Liver (tissue), 9 donors: Measurements from ENCODE around the gene CAPN1. TPM values are rescaled to one million over a fixed set of nuclear protein-coding genes. Genes with fewer than 3 reads are reported as not detected.

Experiments used
- DNase-seq: peaks from one replicate; pipeline ENCODE4 v3.0.0-alpha.2; 2017; ENCODE audit warnings: low spot score
- H3K27ac ChIP-seq, 2 donors: one replicate each; pipeline ENCODE4 v1.7.0; 2013; ENCODE audit warnings: inconsistent platforms in 2 of 2, low read length in 2 of 2, control low read depth in 1 of 2, low read depth in 1 of 2, mild to moderate bottlenecking in 1 of 2
- H3K27me3 ChIP-seq, 4 donors: one replicate each; pipeline versions ENCODE4 v1.6.1 to v1.7.0; 2013; ENCODE audit warnings: low read length in 3 of 4, inconsistent platforms in 1 of 4, mild to moderate bottlenecking in 1 of 4, moderate library complexity in 1 of 4; ENCODE audit not compliant: control insufficient read depth in 4 of 4, insufficient read depth in 4 of 4
- H3K36me3 ChIP-seq, 4 donors: one replicate each; pipeline versions ENCODE4 v1.6.1 to v1.7.0; 2013; ENCODE audit warnings: low read length in 3 of 4, mild to moderate bottlenecking in 3 of 4, low read depth in 1 of 4, moderate library complexity in 1 of 4; ENCODE audit not compliant: control insufficient read depth in 4 of 4, insufficient read depth in 3 of 4
- H3K4me1 ChIP-seq, 4 donors: one replicate each; pipeline versions ENCODE4 v1.6.1 to v1.7.0; 2013; ENCODE audit warnings: low read length in 3 of 4, mild to moderate bottlenecking in 3 of 4, moderate library complexity in 1 of 4; ENCODE audit not compliant: control insufficient read depth in 4 of 4, insufficient read depth in 4 of 4
- H3K4me3 ChIP-seq, 3 donors: one replicate each; pipeline versions ENCODE4 v1.6.1 to v1.7.0; 2013; ENCODE audit warnings: low read length in 3 of 3, control low read depth in 1 of 3, low read depth in 1 of 3, mild to moderate bottlenecking in 1 of 3
- H3K9ac ChIP-seq, 2 donors: one replicate each; pipeline ENCODE4 v1.7.0; 2013; ENCODE audit warnings: low read length in 2 of 2, mild to moderate bottlenecking in 2 of 2, moderate library complexity in 2 of 2, control low read depth in 1 of 2, low read depth in 1 of 2
- H3K9me3 ChIP-seq, 4 donors: one replicate each; pipeline versions ENCODE4 v1.6.1 to v1.7.0; 2013; ENCODE audit warnings: low read length in 3 of 4; ENCODE audit not compliant: control insufficient read depth in 4 of 4
- FOXA1 ChIP-seq: IDR thresholded peaks from 2 replicates; pipeline ENCODE4 v1.6.1; 2016; ENCODE audit warnings: antibody characterized with exemption
- GABPA ChIP-seq, 2 donors: IDR thresholded peaks in 1 of 2; conservative IDR thresholded peaks in 1 of 2; 2 replicates each; pipeline ENCODE4 v1.6.1; 2016; ENCODE audit warnings: antibody characterized with exemption in 2 of 2, mild to moderate bottlenecking in 1 of 2, moderate library complexity in 1 of 2
- HNF4G ChIP-seq: IDR thresholded peaks from 2 replicates; pipeline ENCODE4 v1.6.1; 2016; ENCODE audit warnings: antibody characterized with exemption
- JUND ChIP-seq, 2 donors: IDR thresholded peaks; 2 replicates each; pipeline ENCODE4 v1.6.1; 2016; ENCODE audit warnings: antibody characterized with exemption in 2 of 2
- RXRA ChIP-seq, 2 donors: IDR thresholded peaks; 2 replicates each; pipeline ENCODE4 v1.6.1; 2017 to 2018; ENCODE audit warnings: antibody characterized with exemption in 2 of 2, mild to moderate bottlenecking in 1 of 2
- SP1 ChIP-seq: IDR thresholded peaks from 2 replicates; pipeline ENCODE4 v1.6.1; 2018; ENCODE audit warnings: antibody characterized with exemption, mild to moderate bottlenecking
- TAF1 ChIP-seq: conservative IDR thresholded peaks from 2 replicates; pipeline ENCODE4 v1.6.1; 2016; ENCODE audit warnings: antibody characterized with exemption, mild to moderate bottlenecking
- YY1 ChIP-seq: IDR thresholded peaks from 2 replicates; pipeline ENCODE4 v1.6.1; 2016; ENCODE audit warnings: antibody characterized with exemption, mild to moderate bottlenecking
- WGBS: extraction: QIAGEN DNeasy Blood & Tissue Kit; methylation state at CpG from one replicate; pipeline ENCODE4 v1.1.7; 2013; 5-methylcytosine and 5-hydroxymethylcytosine counted together
- polyA plus RNA-seq, 2 donors: library from polyadenylated mRNA; stranded (reverse) in 1 of 2; unstranded in 1 of 2; fragments of 200-250 nt in 1 of 2; fragments of >200 nt in 1 of 2; fragmentation: Nextera tagmentation in 1 of 2; extraction: Ambion mirVana in 1 of 2; gene quantifications; one replicate each; pipeline versions ENCODE4 v1.2.1 to v1.2.3, GENCODE V29; 2013 to 2015
- total RNA-seq, 2 donors: library from RNA; depleted of rRNA; stranded (reverse); fragments of >200 nt; gene quantifications; one replicate each; pipeline ENCODE4 v1.2.3, GENCODE V29; 2014
- TF ChIP-seq, protein P1 (sequence below): IDR thresholded peaks from 2 replicates; pipeline ENCODE4 v1.6.1; 2016; ENCODE audit warnings: antibody characterized with exemption
- TF ChIP-seq, protein P2 (sequence below): IDR thresholded peaks from 2 replicates; pipeline ENCODE4 v1.6.1; 2016; ENCODE audit warnings: antibody characterized with exemption
- TF ChIP-seq, protein P3 (sequence below): IDR thresholded peaks from 2 replicates; pipeline ENCODE4 v1.6.1; 2016; ENCODE audit warnings: antibody characterized with exemption
- TF ChIP-seq, protein P4 (sequence below): fragments of 150-350 bp; IDR thresholded peaks from 2 replicates; pipeline ENCODE4 v1.5.1; 2017; ENCODE audit warnings: improper control_type of control experiment, low read depth, low read length; ENCODE audit not compliant: missing input control
- donor health status: healthy.
- donor health status: healthy.
- donor health status: healthy.
- donor health status: healthy.
- donor health status: healthy.

CAPN1 gene
- total and polyA plus RNA-seq, 4 donors, result 39.6 to 183 (median 65.1) TPM

DNA sequence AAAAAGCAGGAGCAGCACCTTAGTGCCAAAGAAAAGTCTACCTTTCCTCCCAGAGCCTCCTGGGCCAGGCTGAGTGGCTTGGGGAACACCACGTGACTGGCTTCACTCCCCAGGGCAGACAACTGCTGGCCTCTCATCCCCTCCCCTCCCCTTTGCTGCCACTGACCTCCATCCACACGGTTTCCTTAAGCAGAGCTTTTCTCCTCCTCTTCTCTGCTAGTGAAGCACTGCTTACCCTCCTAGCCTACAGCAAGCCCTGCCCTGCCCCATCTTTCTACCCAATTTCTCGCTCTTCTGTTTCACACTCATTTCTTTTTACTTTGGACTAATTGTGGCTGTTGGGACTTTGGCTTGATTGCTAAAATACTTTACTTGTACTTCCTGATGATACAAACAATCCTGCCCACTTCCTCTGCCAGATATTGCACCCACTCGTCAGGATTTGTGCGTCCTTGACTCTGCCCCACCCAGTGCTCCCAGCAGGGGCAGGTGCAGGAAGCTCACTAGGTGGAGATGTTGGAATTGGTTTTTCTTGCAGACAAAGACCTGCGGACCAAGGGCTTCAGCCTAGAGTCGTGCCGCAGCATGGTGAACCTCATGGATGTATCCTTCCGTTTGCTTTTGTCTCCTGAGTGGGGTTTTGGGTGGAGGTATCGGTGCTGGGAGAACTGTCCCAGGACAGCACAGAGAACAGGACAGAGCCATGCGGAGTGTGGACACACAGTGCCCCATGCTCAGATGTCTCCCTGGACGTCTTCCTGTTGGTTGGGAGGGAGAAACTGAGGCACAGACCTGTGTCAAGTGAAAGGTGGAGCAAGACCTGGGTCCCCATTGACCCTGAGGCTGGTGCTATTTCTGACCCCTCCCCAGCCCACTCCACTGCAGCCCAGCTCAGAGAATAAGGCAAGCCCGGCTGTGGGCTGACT lies 27.3 kb downstream of the CAPN1 start:
- no peaks in the 10 kb centered on the region for H3K27me3 ChIP-seq
- H3K9me3 ChIP-seq, result no peaks in the 10 kb centered on the region
- H3K9ac ChIP-seq, result no peak overlapping the region
- peaks cover 12 to 29% (median 15%) of the 10 kb centered on the region in 4 donors for H3K4me1 ChIP-seq
- no peak overlapping the region for H3K27ac ChIP-seq
- no peak overlapping the region for H3K4me3 ChIP-seq
- WGBS, result 74% methylated on average over 13 of the region's 13 CpGs
- no peak for TF ChIP-seq YY1
- no peak for TF ChIP-seq JUND (IDR thresholded peaks at IDR 0.05)
- no peak for TF ChIP-seq TAF1
- TF ChIP-seq, protein P1, sequence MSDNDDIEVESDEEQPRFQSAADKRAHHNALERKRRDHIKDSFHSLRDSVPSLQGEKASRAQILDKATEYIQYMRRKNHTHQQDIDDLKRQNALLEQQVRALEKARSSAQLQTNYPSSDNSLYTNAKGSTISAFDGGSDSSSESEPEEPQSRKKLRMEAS, result no peak
- TF ChIP-seq, protein P2, sequence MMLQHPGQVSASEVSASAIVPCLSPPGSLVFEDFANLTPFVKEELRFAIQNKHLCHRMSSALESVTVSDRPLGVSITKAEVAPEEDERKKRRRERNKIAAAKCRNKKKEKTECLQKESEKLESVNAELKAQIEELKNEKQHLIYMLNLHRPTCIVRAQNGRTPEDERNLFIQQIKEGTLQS, result no peak
- H3K36me3 ChIP-seq, result peaks cover 3 to 36% (median 16%) of the 10 kb centered on the region in 4 donors
- DNase-seq, result no peak

GRCh38 chr11:65209711-65210360 lies 28.1 kb downstream of the CAPN1 start:
- 95% methylated on average over 20 of the region's 20 CpGs for WGBS
- Histone ChIP-seq H3K9ac (no peak overlapping the region), H3K27ac (no peak overlapping the region), H3K27me3 (no peaks in the 10 kb centered on the region), H3K4me1 (peaks cover 12 to 29% (median 15%) of the 10 kb centered on the region in 4 donors), H3K4me3 (no peak overlapping the region), H3K9me3 (no peaks in the 10 kb centered on the region), H3K36me3 (peaks cover 3 to 36% (median 16%) of the 10 kb centered on the region in 4 donors)
- DNase-seq, result no peak
- no peak for TF ChIP-seq HNF4G
- TF ChIP-seq, protein P3, sequence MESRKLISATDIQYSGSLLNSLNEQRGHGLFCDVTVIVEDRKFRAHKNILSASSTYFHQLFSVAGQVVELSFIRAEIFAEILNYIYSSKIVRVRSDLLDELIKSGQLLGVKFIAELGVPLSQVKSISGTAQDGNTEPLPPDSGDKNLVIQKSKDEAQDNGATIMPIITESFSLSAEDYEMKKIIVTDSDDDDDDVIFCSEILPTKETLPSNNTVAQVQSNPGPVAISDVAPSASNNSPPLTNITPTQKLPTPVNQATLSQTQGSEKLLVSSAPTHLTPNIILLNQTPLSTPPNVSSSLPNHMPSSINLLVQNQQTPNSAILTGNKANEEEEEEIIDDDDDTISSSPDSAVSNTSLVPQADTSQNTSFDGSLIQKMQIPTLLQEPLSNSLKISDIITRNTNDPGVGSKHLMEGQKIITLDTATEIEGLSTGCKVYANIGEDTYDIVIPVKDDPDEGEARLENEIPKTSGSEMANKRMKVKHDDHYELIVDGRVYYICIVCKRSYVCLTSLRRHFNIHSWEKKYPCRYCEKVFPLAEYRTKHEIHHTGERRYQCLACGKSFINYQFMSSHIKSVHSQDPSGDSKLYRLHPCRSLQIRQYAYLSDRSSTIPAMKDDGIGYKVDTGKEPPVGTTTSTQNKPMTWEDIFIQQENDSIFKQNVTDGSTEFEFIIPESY, result no peak
- no peak for TF ChIP-seq JUND (IDR thresholded peaks at IDR 0.05)
- TF ChIP-seq, protein P4, sequence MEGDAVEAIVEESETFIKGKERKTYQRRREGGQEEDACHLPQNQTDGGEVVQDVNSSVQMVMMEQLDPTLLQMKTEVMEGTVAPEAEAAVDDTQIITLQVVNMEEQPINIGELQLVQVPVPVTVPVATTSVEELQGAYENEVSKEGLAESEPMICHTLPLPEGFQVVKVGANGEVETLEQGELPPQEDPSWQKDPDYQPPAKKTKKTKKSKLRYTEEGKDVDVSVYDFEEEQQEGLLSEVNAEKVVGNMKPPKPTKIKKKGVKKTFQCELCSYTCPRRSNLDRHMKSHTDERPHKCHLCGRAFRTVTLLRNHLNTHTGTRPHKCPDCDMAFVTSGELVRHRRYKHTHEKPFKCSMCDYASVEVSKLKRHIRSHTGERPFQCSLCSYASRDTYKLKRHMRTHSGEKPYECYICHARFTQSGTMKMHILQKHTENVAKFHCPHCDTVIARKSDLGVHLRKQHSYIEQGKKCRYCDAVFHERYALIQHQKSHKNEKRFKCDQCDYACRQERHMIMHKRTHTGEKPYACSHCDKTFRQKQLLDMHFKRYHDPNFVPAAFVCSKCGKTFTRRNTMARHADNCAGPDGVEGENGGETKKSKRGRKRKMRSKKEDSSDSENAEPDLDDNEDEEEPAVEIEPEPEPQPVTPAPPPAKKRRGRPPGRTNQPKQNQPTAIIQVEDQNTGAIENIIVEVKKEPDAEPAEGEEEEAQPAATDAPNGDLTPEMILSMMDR, result no peak

DNA sequence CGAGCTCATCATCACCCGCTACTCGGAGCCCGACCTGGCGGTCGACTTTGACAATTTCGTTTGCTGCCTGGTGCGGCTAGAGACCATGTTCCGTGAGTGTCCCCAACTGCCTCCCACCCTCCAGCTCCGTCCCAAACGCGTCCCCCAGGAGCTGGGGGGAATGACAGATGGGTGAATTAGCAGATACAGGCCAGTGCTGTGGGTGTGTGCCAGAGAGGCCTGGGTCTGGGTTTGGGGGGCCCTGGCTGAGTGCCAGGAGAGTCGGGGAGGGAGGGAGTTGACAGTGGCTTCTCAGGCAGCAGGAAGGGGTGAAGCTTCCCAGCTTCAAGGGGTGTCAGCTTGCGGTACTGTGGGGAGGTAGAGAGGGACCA lies 28.6 kb downstream of the CAPN1 start:
- 84% methylated on average over 14 of the region's 14 CpGs for WGBS

More for the DNA sequence above, 28.6 kb downstream of the CAPN1 start:
- DNase-seq, result no peak
- peaks cover 12 to 29% (median 15%) of the 10 kb centered on the region in 4 donors for H3K4me1 ChIP-seq
- no peaks in the 10 kb centered on the region for H3K9me3 ChIP-seq
- no peak overlapping the region for H3K4me3 ChIP-seq
- TF ChIP-seq TAF1 (no peak), GABPA (IDR thresholded peaks at IDR 0.05 in 1 of 2, conservative IDR thresholded peaks at IDR 0.05 in 1 of 2) (no peak), YY1 (no peak), SP1 (no peak), RXRA (IDR thresholded peaks at IDR 0.05) (no peak), FOXA1 (no peak)
- TF ChIP-seq, protein P1, result no peak
- TF ChIP-seq, protein P3, result no peak
- H3K27ac ChIP-seq, result no peak overlapping the region
- no peaks in the 10 kb centered on the region for H3K27me3 ChIP-seq
- no peak overlapping the region for H3K9ac ChIP-seq
- peaks cover 3 to 31% (median 16%) of the 10 kb centered on the region in 4 donors for H3K36me3 ChIP-seq
